Aorta (tissue), 5 donors: Measurements from ENCODE around the gene TGOLN2. TPM values are rescaled to one million over a fixed set of nuclear protein-coding genes. Genes with fewer than 3 reads are reported as not detected.
"Not testable (repeated sequence)": the region's sequence is repeated elsewhere in the genome, so short reads cannot be mapped to it uniquely, and the experiment has no call there.

Source experiments
- ATAC-seq: fragments of 200-7000 bp; cut with Tn5 transposase; one replicate; pipeline ENCODE4 v1.9.1; 2022; ENCODE audit warnings: moderate library complexity; ENCODE audit not compliant: low FRiP score
- DNase-seq, 2 donors: peaks; one replicate each; pipeline ENCODE4 v3.0.0-alpha.2; 2020
- H3K27ac ChIP-seq, 2 donors: one replicate each; pipeline ENCODE4 v1.5.1; 2013; ENCODE audit warnings: low read length in 2 of 2, mild to moderate bottlenecking in 2 of 2, moderate library complexity in 2 of 2, control low read depth in 1 of 2, inconsistent platforms in 1 of 2, low read depth in 1 of 2
- H3K27me3 ChIP-seq, 2 donors: one replicate each; pipeline ENCODE4 v1.6.1; 2013; ENCODE audit warnings: control low read depth in 1 of 2, low read length in 1 of 2, mild to moderate bottlenecking in 1 of 2, moderate library complexity in 1 of 2; ENCODE audit not compliant: insufficient read depth in 2 of 2, control insufficient read depth in 1 of 2
- H3K36me3 ChIP-seq, 2 donors: one replicate each; pipeline ENCODE4 v1.6.1; 2013; ENCODE audit warnings: control low read depth in 1 of 2, low read length in 1 of 2, mild to moderate bottlenecking in 1 of 2; ENCODE audit not compliant: insufficient read depth in 2 of 2, control insufficient read depth in 1 of 2
- H3K4me1 ChIP-seq, 2 donors: one replicate each; pipeline ENCODE4 v1.6.1; 2013; ENCODE audit warnings: low read length in 2 of 2, control low read depth in 1 of 2, mild to moderate bottlenecking in 1 of 2, moderate library complexity in 1 of 2; ENCODE audit not compliant: insufficient read depth in 2 of 2, control insufficient read depth in 1 of 2
- H3K4me3 ChIP-seq, 2 donors: one replicate each; pipeline ENCODE4 v1.5.1; 2013; ENCODE audit warnings: low read length in 2 of 2, control low read depth in 1 of 2, mild to moderate bottlenecking in 1 of 2
- H3K9me3 ChIP-seq: one replicate; pipeline ENCODE4 v1.6.1; 2013; ENCODE audit warnings: mild to moderate bottlenecking, low read length; ENCODE audit not compliant: control insufficient read depth
- WGBS, 2 donors: extraction: QIAGEN DNeasy Blood & Tissue Kit; methylation state at CpG; one replicate each; pipeline ENCODE4 v1.1.7; 2013; 5-methylcytosine and 5-hydroxymethylcytosine counted together
- intact Hi-C, 2 donors: fragments of 100-400 bp; cut with DNase I; formaldehyde crosslinking; loops; one replicate each; pipeline versions ENCODE4 v1.14.2 to v1.15.0; 2022
- polyA plus RNA-seq, 2 donors: library from polyadenylated mRNA; stranded (reverse); fragments of 200-250 nt; gene quantifications; one replicate each; pipeline ENCODE4 v1.2.3, GENCODE V29; 2013
- total RNA-seq, 2 donors: library from RNA; stranded (reverse); fragmentation: NEBNext Ultra II Directional; extraction: Animal tissue kit (Norgen Biotek cat#: 25700); gene quantifications; one replicate each; pipeline ENCODE4 v1.2.1, GENCODE V29; 2021
- donor health status: healthy with polysubstance abuse.
- donor health status: Bipolar disorder and iron deficiency.
- donor health status: DM: no; HTN: no; CAD: no.
- donor health status: DM: no; HTN: no; CAD: no.
- donor health status: DM: yes; HTN: yes; CAD: no.

The TGOLN2 gene
- total and polyA plus RNA-seq, 4 donors, result 37.1 to 123 (median 87.2) TPM

DNA sequence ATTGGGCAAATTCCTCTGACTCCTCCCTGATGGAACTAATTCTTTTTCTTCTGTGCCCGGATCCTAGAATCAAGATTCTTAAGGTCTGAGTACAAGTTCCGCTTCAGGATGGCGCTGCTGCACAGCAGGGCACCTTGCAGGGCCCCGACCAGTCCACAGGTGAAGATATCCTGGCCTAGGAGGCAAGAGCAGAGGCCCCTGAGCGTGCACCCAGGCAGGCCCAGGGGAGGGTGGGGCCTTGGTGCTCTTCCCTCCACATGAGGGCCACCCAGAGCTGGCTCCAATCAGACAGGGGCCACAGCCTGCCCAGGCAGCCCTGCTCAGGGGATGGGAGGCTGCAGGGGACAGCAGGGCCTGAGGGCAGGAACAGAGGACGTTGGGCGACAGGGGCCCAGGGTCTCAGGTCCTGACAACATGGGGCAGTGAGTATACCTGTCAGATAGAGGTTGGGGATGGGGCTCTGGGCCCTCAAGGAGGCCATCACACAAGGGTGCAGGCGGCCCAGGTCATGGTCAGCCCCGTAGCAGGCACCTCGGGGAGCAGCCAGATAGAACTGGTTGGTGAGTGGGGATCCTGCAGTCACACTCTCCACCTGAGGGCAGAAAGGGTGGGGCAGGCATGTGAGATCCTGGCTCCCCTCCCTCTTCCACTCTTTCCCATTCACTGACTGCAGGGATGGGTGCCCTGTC is 15.6 kb upstream of the TGOLN2 start:
- 91% methylated on average over 10 of the region's 10 CpGs for WGBS, 2 donors
- H3K36me3 ChIP-seq, H3K9me3 ChIP-seq: not testable (repeated sequence)

DNA sequence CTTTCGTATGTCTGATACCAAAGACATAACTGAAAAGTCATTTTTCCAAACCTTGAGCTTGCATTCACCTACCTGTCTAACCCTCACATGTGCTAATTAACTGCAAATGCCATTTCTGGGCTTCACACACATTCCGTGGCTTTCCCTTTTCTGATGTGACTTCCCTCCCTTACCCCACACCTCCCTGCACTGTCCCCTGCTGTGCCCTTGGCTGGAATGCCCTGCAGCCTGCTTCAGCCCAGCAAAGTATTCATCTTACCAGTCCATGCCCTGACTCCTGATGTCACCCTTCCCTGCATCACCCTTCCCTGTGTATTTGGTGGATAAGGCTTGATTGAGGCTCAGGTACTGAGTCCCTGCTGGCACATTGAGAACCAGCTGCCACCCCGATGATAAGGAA is 14.4 kb upstream of the TGOLN2 start:
- ATAC-seq (no peak), DNase-seq (no peak)
- no peaks in the 10 kb centered on the region for H3K4me1 ChIP-seq
- peaks cover 0 to 2% of the 10 kb centered on the region in 2 donors for H3K36me3 ChIP-seq
- H3K4me3 ChIP-seq, result no peak overlapping the region
- H3K27ac ChIP-seq, result no peak overlapping the region
- whole genome bisulfite sequencing, 2 donors, result 84 to 87% methylated on average over 3 of the region's 3 CpGs
- intact Hi-C loops, result no loop called here
- H3K9me3 ChIP-seq, result no peaks in the 10 kb centered on the region
- no peaks in the 10 kb centered on the region for H3K27me3 ChIP-seq

More for the DNA sequence above, 15.6 kb upstream of the TGOLN2 start:
- H3K27me3 ChIP-seq, H3K4me3 ChIP-seq, DNase-seq, intact Hi-C loops, H3K4me1 ChIP-seq, H3K27ac ChIP-seq: not testable (repeated sequence)
- peak; percentile 3 for ATAC-seq

- Histone ChIP-seq H3K4me1 (no peaks in the 10 kb centered on the region), H3K4me3 (no peak overlapping the region), H3K27me3 (no peaks in the 10 kb centered on the region), H3K9me3 (no peaks in the 10 kb centered on the region), H3K36me3 (no peaks in the 10 kb centered on the region), H3K27ac (no peak overlapping the region)
- 91 to 93% methylated on average over 30 of the region's 30 CpGs for WGBS, 2 donors
- no peak for DNase-seq
- no peak for ATAC-seq
- intact Hi-C loops, result no loop called here
Observed at GRCh38 chr2:85341269-85342029, 13.7 kb upstream of the TGOLN2 start.

DNA sequence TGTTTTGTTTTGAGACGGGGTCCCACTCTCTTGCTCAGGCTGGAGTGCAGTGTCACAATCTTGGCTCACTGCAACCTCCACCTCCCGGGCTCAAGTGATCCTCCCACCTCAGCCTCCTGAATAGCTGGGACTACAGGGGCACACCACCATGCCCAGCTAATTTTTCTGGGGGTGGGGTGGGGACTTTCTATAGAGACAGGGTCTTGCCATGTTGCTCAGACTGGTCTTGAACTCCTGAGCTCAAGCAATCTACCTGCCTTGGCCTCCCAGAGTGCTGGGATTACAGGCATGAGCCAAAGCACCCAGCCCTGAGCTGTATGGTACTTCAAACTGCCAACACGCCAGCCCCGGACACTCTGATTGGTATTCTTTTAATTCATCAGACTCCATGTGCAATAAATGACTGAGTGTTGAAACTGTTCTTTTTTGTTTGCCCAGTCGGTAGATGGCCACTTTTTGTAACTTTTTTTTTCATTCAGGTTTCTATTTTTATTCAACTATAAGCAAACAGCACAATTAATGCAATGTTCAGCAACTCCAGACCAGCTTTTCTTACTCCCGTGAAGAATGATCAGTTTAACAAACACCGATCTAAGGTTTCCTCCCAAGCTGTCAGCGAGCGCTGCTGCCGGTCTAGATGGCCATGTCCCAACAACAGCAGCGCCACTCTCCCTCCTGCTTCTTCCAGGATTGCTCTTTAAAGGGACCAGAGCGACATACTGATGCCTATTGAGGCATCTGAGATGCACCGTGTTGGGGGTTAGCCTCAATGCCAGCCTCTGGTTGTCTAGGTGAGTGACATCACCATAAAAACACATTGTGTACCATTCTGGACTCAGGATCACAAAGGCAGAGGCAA is 12.5 kb upstream of the TGOLN2 start:
- H3K4me3 ChIP-seq, result no peak overlapping the region
- DNase-seq (no peak), ATAC-seq (peak; percentile 36)
- H3K27me3 ChIP-seq, result no peaks in the 10 kb centered on the region
- no peaks in the 10 kb centered on the region for H3K9me3 ChIP-seq
- no peaks in the 10 kb centered on the region for H3K36me3 ChIP-seq
- intact Hi-C loops, result no loop called here
- no peak overlapping the region for H3K27ac ChIP-seq
- no peaks in the 10 kb centered on the region for H3K4me1 ChIP-seq
- WGBS, 2 donors, result 11 to 14% methylated on average over 13 of the region's 13 CpGs

DNA sequence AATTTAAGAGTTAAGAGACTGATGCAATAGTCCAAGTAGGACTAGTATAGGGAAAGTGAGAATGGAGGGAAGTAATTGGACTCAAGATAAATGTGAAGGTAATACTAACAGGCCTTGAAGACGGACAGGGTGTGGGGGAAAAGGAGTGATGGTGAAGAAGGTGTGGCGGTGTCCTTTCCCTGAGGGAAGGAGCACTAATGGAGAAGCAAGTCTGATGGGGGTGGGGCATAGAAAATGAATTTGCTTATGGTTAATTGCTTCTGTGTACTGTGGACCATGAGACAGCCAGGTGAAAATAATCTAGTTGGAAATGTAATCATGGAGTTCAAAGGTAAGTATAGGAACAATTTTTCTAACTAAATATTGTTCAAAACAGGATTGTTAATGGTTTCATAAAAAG is 7.1 kb upstream of the TGOLN2 start:
- intact Hi-C loops, result no loop called here
- ATAC-seq (no peak), DNase-seq (no peak)
- H3K4me3 ChIP-seq, result no peak overlapping the region
- 50 to 70% methylated on average over 2 of the region's 2 CpGs for WGBS, 2 donors
- H3K9me3 ChIP-seq, result no peaks in the 10 kb centered on the region
- H3K36me3 ChIP-seq, result no peaks in the 10 kb centered on the region
- no peaks in the 10 kb centered on the region for H3K27me3 ChIP-seq
- H3K27ac ChIP-seq, result no peak overlapping the region
- no peaks in the 10 kb centered on the region for H3K4me1 ChIP-seq

GRCh38 chr2:85333877-85334276 is 6.1 kb upstream of the TGOLN2 start:
- H3K4me3 ChIP-seq, H3K27me3 ChIP-seq, DNase-seq, ATAC-seq, intact Hi-C loops, H3K36me3 ChIP-seq, H3K27ac ChIP-seq, H3K4me1 ChIP-seq, H3K9me3 ChIP-seq: not testable (repeated sequence)
- WGBS, 2 donors, result 94 to 99% methylated on average over 3 to 4 of the region's 4 CpGs

GRCh38 chr2:85330839-85331636 is 3.2 kb upstream of the TGOLN2 start:
- no peak for DNase-seq
- Histone ChIP-seq H3K27ac (no peak overlapping the region), H3K27me3 (no peaks in the 10 kb centered on the region), H3K4me3 (no peak overlapping the region), H3K36me3 (no peaks in the 10 kb centered on the region), H3K4me1 (no peaks in the 10 kb centered on the region), H3K9me3 (no peaks in the 10 kb centered on the region)
- WGBS, 2 donors, result 72 to 74% methylated on average over 13 of the region's 13 CpGs
- intact Hi-C loops, result no loop called here
- ATAC-seq, result no peak

DNA sequence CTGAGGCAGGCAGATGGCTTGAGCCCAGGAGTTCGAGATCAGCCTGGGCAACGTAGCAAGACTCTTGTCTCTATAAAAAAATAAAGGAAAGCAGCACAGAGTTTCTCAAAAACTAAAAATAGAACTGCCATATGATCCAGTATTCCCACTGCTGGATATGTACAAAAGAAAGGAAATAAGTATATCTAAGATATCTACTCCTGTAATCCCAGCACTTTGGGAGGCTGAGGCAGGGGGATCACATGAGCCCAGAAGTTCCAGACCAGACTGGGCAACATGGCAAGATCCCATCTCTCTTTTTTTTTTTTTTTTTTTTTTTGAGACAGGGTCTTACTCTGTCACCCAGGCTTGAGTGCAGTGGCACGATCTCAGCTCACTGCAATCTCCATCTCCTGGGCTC is 1.9 kb upstream of the TGOLN2 start:
- H3K36me3 ChIP-seq, H3K4me1 ChIP-seq, H3K27me3 ChIP-seq, H3K9me3 ChIP-seq, ATAC-seq, DNase-seq, H3K27ac ChIP-seq, H3K4me3 ChIP-seq: not testable (repeated sequence)
- 34 to 35% methylated on average over 3 of the region's 3 CpGs for WGBS, 2 donors
- intact Hi-C loops, result loop anchor here in 1 of 2 donors (2.0 kb wide), 1 partner anchor 25 kb away; the partner anchor contains the start of genes ELMOD3 and RETSAT
